WERI-Rb-1 (cell line): ENCODE data around the gene EIF3B.
"Not testable (repeated sequence)": the region's sequence is repeated elsewhere in the genome, so short reads cannot be mapped to it uniquely, and the experiment has no call there.

ENCODE experiments used
- DNase-seq: peaks from one replicate; pipeline ENCODE4 v3.0.0-alpha.2; 2020
- H3K27ac ChIP-seq: fragments of 250-450 bp; sonication (Bioruptor Pico); 2 replicates; pipeline ENCODE4 v1.5.1; 2020; ENCODE audit warnings: mild to moderate bottlenecking, moderate library complexity
- H3K27me3 ChIP-seq: fragments of 250-450 bp; sonication (Bioruptor Pico); 2 replicates; pipeline ENCODE4 v1.5.1; 2021; ENCODE audit warnings: mild to moderate bottlenecking, low read depth, moderate library complexity; ENCODE audit not compliant: insufficient read depth, severe bottlenecking
- H3K36me3 ChIP-seq: fragments of 250-450 bp; sonication (Bioruptor Pico); 2 replicates; pipeline ENCODE4 v1.5.1; 2020; ENCODE audit warnings: mild to moderate bottlenecking, moderate library complexity
- H3K4me3 ChIP-seq: 2 replicates; pipeline ENCODE4 v1.5.1; 2011; ENCODE audit warnings: low read depth, mild to moderate bottlenecking, control low read depth, low read length
- H3K9me3 ChIP-seq: fragments of 250-450 bp; sonication (Bioruptor Pico); 2 replicates; pipeline ENCODE4 v1.5.1; 2021; ENCODE audit warnings: mild to moderate bottlenecking, moderate library complexity; ENCODE audit not compliant: severe bottlenecking
- CTCF ChIP-seq: IDR thresholded peaks from 2 replicates; pipeline ENCODE4 v1.5.1; 2011; ENCODE audit warnings: low read depth, mild to moderate bottlenecking, control low read depth, inconsistent platforms, low read length

The EIF3B gene

GRCh38 chr7:2313450-2314208, 41.0 kb upstream of the EIF3B start:
- peaks cover 6% of the 10 kb centered on the region for H3K36me3 ChIP-seq
- H3K27ac ChIP-seq, result peak overlapping the region; percentile 56
- H3K9me3 ChIP-seq, result no peaks in the 10 kb centered on the region
- DNase-seq, result no peak
- no peak for TF ChIP-seq CTCF
- peak overlapping the region; percentile 83 for H3K4me3 ChIP-seq
- no peaks in the 10 kb centered on the region for H3K27me3 ChIP-seq

GRCh38 chr7:2314209-2314955, 40.2 kb upstream of the EIF3B start, which contains the start of gene SNX8:
Gene SNX8, minus strand, starts transcription at chr7:2314441. Its CDS starts 20 bp downstream, at chr7:2314421.
- peak; percentile 96 for DNase-seq
- peak within 1 kb of the TSS; percentile 56 for H3K27ac ChIP-seq
- peak; percentile 33; the same call in 1 of the 2 replicates for TF ChIP-seq CTCF

GRCh38 chr7:2314956-2315530, 39.6 kb upstream of the EIF3B start:
- not testable (repeated sequence) for H3K27me3 ChIP-seq, H3K27ac ChIP-seq, DNase-seq, H3K4me3 ChIP-seq, H3K9me3 ChIP-seq, H3K36me3 ChIP-seq

More at GRCh38 chr7:2314209-2314955, 40.2 kb upstream of the EIF3B start, which contains the start of gene SNX8:
- H3K27me3 ChIP-seq, result no peaks in the 10 kb centered on the region
- no peaks in the 10 kb centered on the region for H3K9me3 ChIP-seq
- H3K4me3 ChIP-seq, result peak within 1 kb of the TSS; percentile 83
- H3K36me3 ChIP-seq, result no peaks in the 10 kb centered on the region; the same call in 1 of the 2 replicates

- DNase-seq, result no peak
- Histone ChIP-seq H3K27me3 (no peaks in the 10 kb centered on the region), H3K4me3 (no peak overlapping the region), H3K27ac (no peak overlapping the region), H3K36me3 (no peaks in the 10 kb centered on the region), H3K9me3 (no peaks in the 10 kb centered on the region)
- TF ChIP-seq CTCF, result no peak
Measured at GRCh38 chr7:2315787-2316186, 38.8 kb upstream of the EIF3B start.

GRCh38 chr7:2316578-2316977, 38.0 kb upstream of the EIF3B start:
- Histone ChIP-seq H3K27me3 (no peaks in the 10 kb centered on the region), H3K9me3 (no peaks in the 10 kb centered on the region), H3K36me3 (no peaks in the 10 kb centered on the region), H3K4me3 (no peak overlapping the region), H3K27ac (no peak overlapping the region)
- no peak for TF ChIP-seq CTCF
- DNase-seq, result no peak
